Liver (tissue), 9 donors: ENCODE results near the gene KSR2. TPM values are rescaled to one million over a fixed set of nuclear protein-coding genes. Genes with fewer than 3 reads are reported as not detected.

ENCODE experiments used
- DNase-seq: peaks from one replicate; pipeline ENCODE4 v3.0.0-alpha.2; 2017; ENCODE audit warnings: low spot score
- H3K27ac ChIP-seq, 2 donors: one replicate each; pipeline ENCODE4 v1.7.0; 2013; ENCODE audit warnings: inconsistent platforms in 2 of 2, low read length in 2 of 2, control low read depth in 1 of 2, low read depth in 1 of 2, mild to moderate bottlenecking in 1 of 2
- H3K27me3 ChIP-seq, 4 donors: one replicate each; pipeline versions ENCODE4 v1.6.1 to v1.7.0; 2013; ENCODE audit warnings: low read length in 3 of 4, inconsistent platforms in 1 of 4, mild to moderate bottlenecking in 1 of 4, moderate library complexity in 1 of 4; ENCODE audit not compliant: control insufficient read depth in 4 of 4, insufficient read depth in 4 of 4
- H3K36me3 ChIP-seq, 4 donors: one replicate each; pipeline versions ENCODE4 v1.6.1 to v1.7.0; 2013; ENCODE audit warnings: low read length in 3 of 4, mild to moderate bottlenecking in 3 of 4, low read depth in 1 of 4, moderate library complexity in 1 of 4; ENCODE audit not compliant: control insufficient read depth in 4 of 4, insufficient read depth in 3 of 4
- H3K4me1 ChIP-seq, 4 donors: one replicate each; pipeline versions ENCODE4 v1.6.1 to v1.7.0; 2013; ENCODE audit warnings: low read length in 3 of 4, mild to moderate bottlenecking in 3 of 4, moderate library complexity in 1 of 4; ENCODE audit not compliant: control insufficient read depth in 4 of 4, insufficient read depth in 4 of 4
- H3K4me3 ChIP-seq, 3 donors: one replicate each; pipeline versions ENCODE4 v1.6.1 to v1.7.0; 2013; ENCODE audit warnings: low read length in 3 of 3, control low read depth in 1 of 3, low read depth in 1 of 3, mild to moderate bottlenecking in 1 of 3
- H3K9ac ChIP-seq, 2 donors: one replicate each; pipeline ENCODE4 v1.7.0; 2013; ENCODE audit warnings: low read length in 2 of 2, mild to moderate bottlenecking in 2 of 2, moderate library complexity in 2 of 2, control low read depth in 1 of 2, low read depth in 1 of 2
- H3K9me3 ChIP-seq, 4 donors: one replicate each; pipeline versions ENCODE4 v1.6.1 to v1.7.0; 2013; ENCODE audit warnings: low read length in 3 of 4; ENCODE audit not compliant: control insufficient read depth in 4 of 4
- ATF3 ChIP-seq: IDR thresholded peaks from 2 replicates; pipeline ENCODE4 v1.6.1; 2016; ENCODE audit warnings: antibody characterized with exemption
- CTCF ChIP-seq: fragments of 150-350 bp; IDR thresholded peaks from 2 replicates; pipeline ENCODE4 v1.5.1; 2017; ENCODE audit warnings: improper control_type of control experiment, low read depth, low read length; ENCODE audit not compliant: missing input control
- EGR1 ChIP-seq, 2 donors: IDR thresholded peaks; 2 replicates each; pipeline ENCODE4 v1.6.1; 2016 to 2018; ENCODE audit warnings: antibody characterized with exemption in 2 of 2, low read depth in 2 of 2
- FOXA2 ChIP-seq: IDR thresholded peaks from 2 replicates; pipeline ENCODE4 v1.6.1; 2016; ENCODE audit warnings: antibody characterized with exemption
- HNF4A ChIP-seq, 2 donors: conservative IDR thresholded peaks; 2 replicates each; pipeline ENCODE4 v1.6.1; 2016; ENCODE audit warnings: antibody characterized with exemption in 2 of 2, mild to moderate bottlenecking in 2 of 2
- HNF4G ChIP-seq: IDR thresholded peaks from 2 replicates; pipeline ENCODE4 v1.6.1; 2016; ENCODE audit warnings: antibody characterized with exemption
- MAX ChIP-seq: IDR thresholded peaks from 2 replicates; pipeline ENCODE4 v1.6.1; 2016; ENCODE audit warnings: antibody characterized with exemption
- RAD21 ChIP-seq, 2 donors: IDR thresholded peaks; 2 replicates each; pipeline ENCODE4 v1.6.1; 2016; ENCODE audit warnings: antibody characterized with exemption in 2 of 2, mild to moderate bottlenecking in 2 of 2
- WGBS: extraction: QIAGEN DNeasy Blood & Tissue Kit; methylation state at CpG from one replicate; pipeline ENCODE4 v1.1.7; 2013; 5-methylcytosine and 5-hydroxymethylcytosine counted together
- polyA plus RNA-seq, 2 donors: library from polyadenylated mRNA; stranded (reverse) in 1 of 2; unstranded in 1 of 2; fragments of 200-250 nt in 1 of 2; fragments of >200 nt in 1 of 2; fragmentation: Nextera tagmentation in 1 of 2; extraction: Ambion mirVana in 1 of 2; gene quantifications; one replicate each; pipeline versions ENCODE4 v1.2.1 to v1.2.3, GENCODE V29; 2013 to 2015
- total RNA-seq, 2 donors: library from RNA; depleted of rRNA; stranded (reverse); fragments of >200 nt; gene quantifications; one replicate each; pipeline ENCODE4 v1.2.3, GENCODE V29; 2014
- TF ChIP-seq, protein P1 (sequence below): IDR thresholded peaks from 2 replicates; pipeline ENCODE4 v1.6.1; 2016; ENCODE audit warnings: antibody characterized with exemption, mild to moderate bottlenecking
- donor health status: healthy.
- donor health status: healthy.
- donor health status: healthy.
- donor health status: healthy.
- donor health status: healthy.

Gene KSR2
- total and polyA plus RNA-seq, 4 donors: under 0.01 to 0.02 (median under 0.01) TPM; not detected in 1

GRCh38 chr12:117742721-117743120 lies 226.1 kb downstream of the KSR2 start:
- no peak overlapping the region for H3K9ac ChIP-seq
- no peaks in the 10 kb centered on the region for H3K4me1 ChIP-seq
- no peak overlapping the region for H3K4me3 ChIP-seq
- H3K36me3 ChIP-seq: no peaks in the 10 kb centered on the region
- no peak overlapping the region for H3K27ac ChIP-seq
- 76% methylated on average over 4 of the region's 4 CpGs for WGBS
- no peaks in the 10 kb centered on the region for H3K9me3 ChIP-seq
- TF ChIP-seq RAD21 (IDR thresholded peaks at IDR 0.05): no peak
- TF ChIP-seq FOXA2: no peak
- H3K27me3 ChIP-seq: peaks cover 0 to 4% (median 0%) of the 10 kb centered on the region in 4 donors
- DNase-seq: no peak

DNA sequence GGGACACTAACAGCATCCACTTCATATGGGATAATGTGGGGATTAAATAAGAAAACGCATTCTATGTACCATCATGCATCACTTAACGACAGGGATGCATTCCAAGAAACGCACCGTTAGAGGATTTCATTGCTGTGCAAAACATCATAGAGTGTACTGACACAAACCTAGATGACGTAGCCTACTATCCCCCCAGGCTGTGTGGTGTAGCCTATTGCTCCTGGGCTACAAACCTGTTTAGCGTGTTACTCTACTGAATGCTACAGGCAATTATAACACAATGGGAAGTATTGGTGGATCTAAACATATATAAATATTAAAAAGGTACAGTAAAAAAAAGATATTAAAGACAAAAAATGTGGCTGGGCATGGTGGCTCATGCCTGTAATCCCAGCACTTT lies 230.6 kb downstream of the KSR2 start:
- H3K27ac ChIP-seq: no peak overlapping the region

More for the DNA sequence above, 230.6 kb downstream of the KSR2 start:
- no peak for DNase-seq
- 84% methylated on average over 6 of the region's 6 CpGs for WGBS
- Histone ChIP-seq H3K9ac (no peak overlapping the region), H3K4me3 (no peak overlapping the region), H3K27me3 (peaks cover 0 to 2% (median 0%) of the 10 kb centered on the region in 4 donors), H3K4me1 (no peaks in the 10 kb centered on the region), H3K9me3 (no peaks in the 10 kb centered on the region), H3K36me3 (no peaks in the 10 kb centered on the region)
- no peak for TF ChIP-seq HNF4A (conservative IDR thresholded peaks at IDR 0.05)
- TF ChIP-seq, protein P1, sequence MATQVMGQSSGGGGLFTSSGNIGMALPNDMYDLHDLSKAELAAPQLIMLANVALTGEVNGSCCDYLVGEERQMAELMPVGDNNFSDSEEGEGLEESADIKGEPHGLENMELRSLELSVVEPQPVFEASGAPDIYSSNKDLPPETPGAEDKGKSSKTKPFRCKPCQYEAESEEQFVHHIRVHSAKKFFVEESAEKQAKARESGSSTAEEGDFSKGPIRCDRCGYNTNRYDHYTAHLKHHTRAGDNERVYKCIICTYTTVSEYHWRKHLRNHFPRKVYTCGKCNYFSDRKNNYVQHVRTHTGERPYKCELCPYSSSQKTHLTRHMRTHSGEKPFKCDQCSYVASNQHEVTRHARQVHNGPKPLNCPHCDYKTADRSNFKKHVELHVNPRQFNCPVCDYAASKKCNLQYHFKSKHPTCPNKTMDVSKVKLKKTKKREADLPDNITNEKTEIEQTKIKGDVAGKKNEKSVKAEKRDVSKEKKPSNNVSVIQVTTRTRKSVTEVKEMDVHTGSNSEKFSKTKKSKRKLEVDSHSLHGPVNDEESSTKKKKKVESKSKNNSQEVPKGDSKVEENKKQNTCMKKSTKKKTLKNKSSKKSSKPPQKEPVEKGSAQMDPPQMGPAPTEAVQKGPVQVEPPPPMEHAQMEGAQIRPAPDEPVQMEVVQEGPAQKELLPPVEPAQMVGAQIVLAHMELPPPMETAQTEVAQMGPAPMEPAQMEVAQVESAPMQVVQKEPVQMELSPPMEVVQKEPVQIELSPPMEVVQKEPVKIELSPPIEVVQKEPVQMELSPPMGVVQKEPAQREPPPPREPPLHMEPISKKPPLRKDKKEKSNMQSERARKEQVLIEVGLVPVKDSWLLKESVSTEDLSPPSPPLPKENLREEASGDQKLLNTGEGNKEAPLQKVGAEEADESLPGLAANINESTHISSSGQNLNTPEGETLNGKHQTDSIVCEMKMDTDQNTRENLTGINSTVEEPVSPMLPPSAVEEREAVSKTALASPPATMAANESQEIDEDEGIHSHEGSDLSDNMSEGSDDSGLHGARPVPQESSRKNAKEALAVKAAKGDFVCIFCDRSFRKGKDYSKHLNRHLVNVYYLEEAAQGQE: no peak
- no peak for TF ChIP-seq CTCF
- no peak for TF ChIP-seq ATF3
- TF ChIP-seq HNF4G: no peak
- no peak for TF ChIP-seq MAX
- TF ChIP-seq EGR1 (IDR thresholded peaks at IDR 0.05; ENCODE audit: low read depth in 2 of 2): no peak
